D721Med (cell line): Measurements from ENCODE around the gene SERBP1.

Experiments
- DNase-seq: peaks from one replicate; pipeline ENCODE4 v3.0.0; 2011; ENCODE audit warnings: low spot score; ENCODE audit not compliant: insufficient read length
- FAIRE-seq: peaks from 2 replicates; lab custom pipeline; 2011; peaks lifted over from hg19 to GRCh38; lab: Jason Lieb, UNC
- TF ChIP-seq, protein P1 (sequence below): IDR thresholded peaks from 2 replicates; pipeline ENCODE4 v1.5.1; 2012; ENCODE audit warnings: mild to moderate bottlenecking, control low read depth; ENCODE audit not compliant: insufficient read depth; ENCODE audit errors: missing control alignments

Gene SERBP1

DNA sequence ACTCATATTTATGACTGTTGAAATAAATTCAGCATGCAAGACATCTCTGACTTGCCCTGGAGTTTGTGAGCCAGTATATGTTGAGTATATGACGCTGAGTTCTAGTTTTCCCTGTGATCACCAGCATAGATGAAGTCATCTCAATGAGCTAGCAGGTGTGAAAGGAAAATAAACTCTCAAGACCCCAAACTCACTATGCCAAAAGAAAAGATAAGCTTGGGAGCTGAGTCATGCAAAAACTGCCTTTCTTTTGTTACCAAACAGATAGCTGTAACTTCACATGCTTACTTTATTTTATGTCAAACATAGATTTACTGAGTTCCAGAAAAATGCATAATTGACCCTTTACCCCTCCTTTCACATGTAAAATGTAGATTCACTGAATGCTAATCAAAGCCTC is 52.9 kb downstream of the SERBP1 start:
- FAIRE-seq: no peak
- TF ChIP-seq, protein P1, sequence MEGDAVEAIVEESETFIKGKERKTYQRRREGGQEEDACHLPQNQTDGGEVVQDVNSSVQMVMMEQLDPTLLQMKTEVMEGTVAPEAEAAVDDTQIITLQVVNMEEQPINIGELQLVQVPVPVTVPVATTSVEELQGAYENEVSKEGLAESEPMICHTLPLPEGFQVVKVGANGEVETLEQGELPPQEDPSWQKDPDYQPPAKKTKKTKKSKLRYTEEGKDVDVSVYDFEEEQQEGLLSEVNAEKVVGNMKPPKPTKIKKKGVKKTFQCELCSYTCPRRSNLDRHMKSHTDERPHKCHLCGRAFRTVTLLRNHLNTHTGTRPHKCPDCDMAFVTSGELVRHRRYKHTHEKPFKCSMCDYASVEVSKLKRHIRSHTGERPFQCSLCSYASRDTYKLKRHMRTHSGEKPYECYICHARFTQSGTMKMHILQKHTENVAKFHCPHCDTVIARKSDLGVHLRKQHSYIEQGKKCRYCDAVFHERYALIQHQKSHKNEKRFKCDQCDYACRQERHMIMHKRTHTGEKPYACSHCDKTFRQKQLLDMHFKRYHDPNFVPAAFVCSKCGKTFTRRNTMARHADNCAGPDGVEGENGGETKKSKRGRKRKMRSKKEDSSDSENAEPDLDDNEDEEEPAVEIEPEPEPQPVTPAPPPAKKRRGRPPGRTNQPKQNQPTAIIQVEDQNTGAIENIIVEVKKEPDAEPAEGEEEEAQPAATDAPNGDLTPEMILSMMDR: no peak
- DNase-seq: no peak

DNA sequence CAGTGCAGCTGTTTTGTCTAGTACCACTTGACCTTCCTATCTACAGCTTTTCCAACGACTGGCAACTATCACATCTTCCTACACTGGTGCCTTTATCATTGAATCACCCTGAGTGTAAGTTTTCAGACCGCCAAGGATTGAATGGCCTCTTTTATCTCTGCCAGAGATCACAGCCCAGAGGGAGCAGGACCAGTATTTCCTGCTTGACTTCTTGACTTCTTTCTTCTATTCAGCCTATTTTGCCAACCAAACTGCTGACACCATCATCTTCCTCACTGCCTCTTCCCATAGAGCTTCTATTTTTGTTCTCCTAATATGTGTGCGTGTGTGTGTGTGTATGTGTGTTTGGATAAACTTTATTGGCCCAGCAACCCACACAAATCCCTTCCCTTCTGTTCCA is 53.8 kb downstream of the SERBP1 start:
- DNase-seq (no peak), FAIRE-seq (no peak)
- TF ChIP-seq, protein P1: no peak

GRCh38 chr1:67372898-67373297 is 57.3 kb downstream of the SERBP1 start:
- TF ChIP-seq, protein P1: no peak
- FAIRE-seq (no peak), DNase-seq (no peak)

- FAIRE-seq (no peak), DNase-seq (no peak)
- TF ChIP-seq, protein P1: no peak
Observed at GRCh38 chr1:67372136-67372535, 58.1 kb downstream of the SERBP1 start.

DNA sequence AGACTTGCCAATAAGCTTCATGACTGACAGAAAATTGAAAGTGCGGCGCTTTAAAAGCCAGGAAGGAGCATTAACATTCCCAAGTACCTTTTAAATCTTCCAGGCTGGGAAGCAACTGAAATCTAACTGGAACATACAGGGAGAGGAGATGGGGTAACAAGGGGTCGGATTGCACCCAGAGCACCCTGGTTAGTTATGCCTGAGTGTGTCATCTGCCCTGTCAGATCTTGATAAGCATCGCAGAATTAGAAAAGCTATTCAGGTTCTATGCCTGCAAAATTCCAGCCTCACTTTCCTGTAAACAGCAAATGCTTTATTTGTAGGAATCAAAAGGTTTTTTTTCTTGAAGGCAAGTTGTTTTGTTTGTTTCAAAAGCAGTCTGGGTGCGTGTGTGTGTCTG is 58.5 kb downstream of the SERBP1 start:
- DNase-seq (no peak), FAIRE-seq (no peak)

DNA sequence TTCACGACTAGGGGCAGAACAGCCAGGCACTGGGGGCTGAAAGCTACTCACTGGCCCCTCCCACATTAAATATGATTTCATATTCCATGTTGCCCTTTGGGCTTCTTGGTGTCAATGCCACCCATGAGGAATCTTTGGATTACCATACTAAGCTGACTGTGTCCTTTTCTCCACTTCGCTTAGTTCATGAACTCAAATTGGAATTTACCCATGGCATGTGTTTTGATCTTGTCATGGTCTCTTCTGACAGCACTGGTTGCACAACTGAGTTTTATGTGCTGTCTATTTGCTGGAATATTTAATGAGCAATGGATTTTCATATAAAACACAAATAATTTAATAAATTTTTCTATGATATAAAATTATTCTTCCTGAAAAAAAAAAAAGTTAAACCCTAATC is 59.2 kb downstream of the SERBP1 start:
- FAIRE-seq (no peak), DNase-seq (no peak)
- TF ChIP-seq, protein P1: no peak

More for the DNA sequence above, 58.5 kb downstream of the SERBP1 start:
- TF ChIP-seq, protein P1: no peak

- FAIRE-seq: no peak
Observed at GRCh38 chr1:67368046-67368514, 62.1 kb downstream of the SERBP1 start.

More at GRCh38 chr1:67368046-67368514, 62.1 kb downstream of the SERBP1 start:
- DNase-seq: no peak
- TF ChIP-seq, protein P1: no peak
